Lung (tissue), 12 donors: Measurements from ENCODE around the gene GBF1. TPM values are rescaled to one million over a fixed set of nuclear protein-coding genes. Genes with fewer than 3 reads are reported as not detected.

Experiments used
- ATAC-seq: fragments of 200-7000 bp; cut with Tn5 transposase; one replicate; pipeline ENCODE4 v1.9.1; 2020; ENCODE audit warnings: moderate number of reproducible peaks; ENCODE audit not compliant: insufficient read depth, low FRiP score
- DNase-seq, 3 donors: peaks; one replicate each; pipeline ENCODE4 v3.0.0-alpha.2; 2013 to 2017
- H3K27ac ChIP-seq, 2 donors: one replicate each; pipeline ENCODE4 v1.5.1; 2013; ENCODE audit warnings: mild to moderate bottlenecking in 2 of 2, moderate library complexity in 2 of 2, control low read depth in 1 of 2, inconsistent platforms in 1 of 2, low read depth in 1 of 2, low read length in 1 of 2
- H3K27me3 ChIP-seq, 3 donors: one replicate each; pipeline ENCODE4 v1.5.1; 2013; ENCODE audit warnings: low read length in 2 of 3; ENCODE audit not compliant: control insufficient read depth in 3 of 3, insufficient read depth in 3 of 3
- H3K36me3 ChIP-seq, 4 donors: one replicate each; pipeline ENCODE4 v1.5.1; 2013; ENCODE audit warnings: low read length in 4 of 4, mild to moderate bottlenecking in 1 of 4, moderate library complexity in 1 of 4; ENCODE audit not compliant: control insufficient read depth in 4 of 4, insufficient read depth in 4 of 4
- H3K4me1 ChIP-seq, 5 donors: one replicate each; pipeline ENCODE4 v1.5.1; 2013; ENCODE audit warnings: low read length in 5 of 5, mild to moderate bottlenecking in 2 of 5, moderate library complexity in 1 of 5; ENCODE audit not compliant: control insufficient read depth in 5 of 5, insufficient read depth in 5 of 5
- H3K4me3 ChIP-seq: one replicate; pipeline ENCODE4 v1.5.1; 2013; ENCODE audit warnings: mild to moderate bottlenecking, control low read depth, moderate library complexity
- H3K9ac ChIP-seq, 2 donors: one replicate each; pipeline ENCODE4 v1.5.1; 2013; ENCODE audit warnings: low read length in 2 of 2, control low read depth in 1 of 2; ENCODE audit not compliant: insufficient read depth in 1 of 2
- H3K9me3 ChIP-seq, 4 donors: one replicate each; pipeline ENCODE4 v1.5.1; 2013; ENCODE audit warnings: low read length in 3 of 4, mild to moderate bottlenecking in 1 of 4, moderate library complexity in 1 of 4; ENCODE audit not compliant: control insufficient read depth in 4 of 4, insufficient read depth in 3 of 4
- CTCF ChIP-seq: IDR thresholded peaks from 2 replicates; pipeline ENCODE4 v1.5.1; 2012; ENCODE audit warnings: mild to moderate bottlenecking; ENCODE audit errors: control extremely low read depth, extremely low read depth
- WGBS, 2 donors: extraction: QIAGEN DNeasy Blood & Tissue Kit; methylation state at CpG; one replicate each; pipeline ENCODE4 v1.1.7; 2013; 5-methylcytosine and 5-hydroxymethylcytosine counted together
- polyA plus RNA-seq, 2 donors: library from polyadenylated mRNA; stranded (reverse); fragments of 200-250 nt; gene quantifications; one replicate each; pipeline ENCODE4 v1.2.1, GENCODE V29; 2013
- total RNA-seq, 2 donors: library from RNA; depleted of rRNA in 1 of 2; stranded (reverse); fragments of >200 nt in 1 of 2; gene quantifications; one replicate each; pipeline ENCODE4 v1.2.1, GENCODE V29; 2014 to 2021
- donor health status: control.
- donor health status: control.
- donor health status: Bipolar disorder and iron deficiency.
- donor health status: healthy.
- donor health status: DM: yes; HTN: yes; CAD: no.

Gene GBF1
- total and polyA plus RNA-seq, 4 donors = 11.6 to 48.5 (median 25.4) TPM

DNA sequence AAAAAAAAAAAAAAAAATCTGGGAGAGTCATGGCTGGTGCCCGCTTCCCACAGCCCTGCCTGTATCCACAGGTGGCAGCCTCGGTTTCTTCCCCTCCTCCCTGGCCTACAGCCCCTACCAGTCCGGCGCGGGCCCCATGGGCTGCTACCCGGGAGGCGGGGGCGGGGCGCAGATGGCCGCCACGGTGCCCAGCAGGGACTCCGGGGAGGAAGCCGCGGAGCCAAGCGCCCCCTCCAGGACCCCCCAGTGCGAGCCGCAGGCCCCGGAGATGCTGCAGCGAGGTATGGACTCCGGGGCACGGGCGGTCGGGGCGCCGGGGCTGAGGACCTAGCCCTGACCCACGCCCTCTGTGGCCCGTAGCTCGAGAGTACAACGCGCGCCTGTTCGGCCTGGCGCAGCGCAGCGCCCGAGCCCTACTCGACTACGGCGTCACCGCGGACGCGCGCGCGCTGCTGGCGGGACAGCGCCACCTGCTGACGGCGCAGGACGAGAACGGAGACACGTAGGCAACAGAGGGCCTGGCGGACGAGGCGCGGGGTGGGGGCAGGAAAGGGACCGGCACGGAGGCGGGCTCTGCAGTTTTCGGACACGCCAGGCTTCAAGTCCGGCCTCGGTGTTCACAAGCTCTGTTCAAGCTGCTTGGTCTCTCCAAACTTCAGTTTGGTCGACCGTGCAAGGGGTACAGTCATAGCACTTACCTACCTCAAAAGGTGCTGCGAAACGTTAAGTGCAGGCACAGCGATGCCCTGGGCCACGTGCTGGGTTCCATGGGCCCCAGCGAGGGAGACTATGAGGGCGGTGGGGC, 154.1 kb downstream of the GBF1 start:
- peak; percentile 76 for ATAC-seq
- peak; percentile 92 for TF ChIP-seq CTCF
- peak overlapping the region; percentile 34 for H3K4me3 ChIP-seq
- WGBS, 2 donors = 4 to 5% methylated on average over 68 to 72 of the region's 72 CpGs
- H3K4me1 ChIP-seq = peaks cover 0 to 16% (median 13%) of the 10 kb centered on the region in 5 donors
- H3K27ac ChIP-seq = peak overlapping the region; percentile 78 to 82
- no peaks in the 10 kb centered on the region for H3K9me3 ChIP-seq
- DNase-seq = peak; percentile 88 to 93 (median 92)
- H3K36me3 ChIP-seq = peaks cover 0 to 36% (median 9%) of the 10 kb centered on the region in 4 donors
- peak overlapping the region; percentile 39 to 72 for H3K9ac ChIP-seq
- no peaks in the 10 kb centered on the region for H3K27me3 ChIP-seq

- Histone ChIP-seq H3K27me3 (no peaks in the 10 kb centered on the region), H3K36me3 (peaks cover 0 to 36% (median 9%) of the 10 kb centered on the region in 4 donors), H3K4me1 (peaks cover 0 to 16% (median 9%) of the 10 kb centered on the region in 5 donors), H3K9me3 (no peaks in the 10 kb centered on the region), H3K4me3 (no peak overlapping the region), H3K9ac (peak overlapping the region; percentile 11 to 72), H3K27ac (no peak overlapping the region)
- ATAC-seq (no peak), DNase-seq (no peak)
- TF ChIP-seq CTCF = no peak
- 89 to 94% methylated on average over 17 of the region's 17 CpGs for WGBS, 2 donors
Observed at GRCh38 chr10:102400076-102400475, 154.7 kb downstream of the GBF1 start.

- Histone ChIP-seq H3K27me3 (no peaks in the 10 kb centered on the region), H3K27ac (no peak overlapping the region), H3K9ac (no peak overlapping the region), H3K4me1 (peaks cover 0 to 16% (median 9%) of the 10 kb centered on the region in 5 donors), H3K36me3 (peaks cover 0 to 36% (median 9%) of the 10 kb centered on the region in 4 donors), H3K9me3 (no peaks in the 10 kb centered on the region), H3K4me3 (no peak overlapping the region)
- no peak for TF ChIP-seq CTCF
- DNase-seq (no peak), ATAC-seq (no peak)
- WGBS, 2 donors = 91 to 95% methylated on average over 20 to 22 of the region's 22 CpGs
Observed at GRCh38 chr10:102400598-102401341, 155.4 kb downstream of the GBF1 start.
